Umbilical cord (tissue), 1 donor: ENCODE measurements around the gene DVL2. TPM values are rescaled to one million over a fixed set of nuclear protein-coding genes. Genes with fewer than 3 reads are reported as not detected.

Source experiments
- total RNA-seq: library from RNA; depleted of rRNA; stranded (reverse); fragments of >200 nt; gene quantifications from one replicate; pipeline ENCODE4 v1.2.3, GENCODE V29; 2014; ENCODE audit warnings: low replicate concordance; ENCODE audit not compliant: insufficient read depth

Gene DVL2
- total RNA-seq, 1 donor from 2014 or later, result 64.8 TPM

Other genes starting within 250 kb of the DVL2 start
- not detected for gene ALOX12, start 238.5 kb downstream of the DVL2 start, total RNA-seq
- 12.8 TPM for gene RNASEK, start 221.9 kb downstream of the DVL2 start, total RNA-seq
- gene BCL6B, start 211.5 kb downstream of the DVL2 start, total RNA-seq, result 35.2 TPM
- gene SLC16A13, start 198.5 kb downstream of the DVL2 start, total RNA-seq, result not detected
- gene SLC16A11, start 190.4 kb downstream of the DVL2 start, total RNA-seq, result 2.9 TPM
- not detected for gene CLEC10A, start 154.3 kb downstream of the DVL2 start, total RNA-seq
- gene ASGR2, start 119.7 kb downstream of the DVL2 start, total RNA-seq, result not detected
- gene ASGR1, start 55.1 kb downstream of the DVL2 start, total RNA-seq, result 1.2 TPM
- gene DLG4, start 14.7 kb downstream of the DVL2 start, total RNA-seq, result 18.3 TPM
- 147 TPM for gene ACADVL, start 14.6 kb downstream of the DVL2 start, total RNA-seq
- gene PHF23, start 4.9 kb upstream of the DVL2 start, total RNA-seq, result 29.1 TPM
- 240 TPM for gene GABARAP, start 7.9 kb upstream of the DVL2 start, total RNA-seq
- gene CTDNEP1, start 17.2 kb upstream of the DVL2 start, total RNA-seq, result 15.4 TPM
- gene ELP5, start 17.7 kb upstream of the DVL2 start, total RNA-seq, result 13.7 TPM
- 14.2 TPM for gene CLDN7, start 28.0 kb upstream of the DVL2 start, total RNA-seq
- 7.7 TPM for gene SLC2A4, start 47.2 kb upstream of the DVL2 start, total RNA-seq
- gene YBX2, start 60.1 kb upstream of the DVL2 start, total RNA-seq, result 0.96 TPM
- gene EIF5A, start 73.1 kb upstream of the DVL2 start, total RNA-seq, result 136 TPM
- gene GPS2, start 80.8 kb upstream of the DVL2 start, total RNA-seq, result 20.5 TPM
- gene NEURL4, start 94.8 kb upstream of the DVL2 start, total RNA-seq, result 35.6 TPM
- 5.3 TPM for gene ACAP1, start 102.0 kb upstream of the DVL2 start, total RNA-seq
- 18.3 TPM for gene KCTD11, start 117.6 kb upstream of the DVL2 start, total RNA-seq
- gene TMEM95, start 120.6 kb upstream of the DVL2 start, total RNA-seq, result not detected
- 12.8 TPM for gene TNK1, start 146.6 kb upstream of the DVL2 start, total RNA-seq
- 21.9 TPM for gene PLSCR3, start 160.0 kb upstream of the DVL2 start, total RNA-seq
- gene TMEM256, start 169.6 kb upstream of the DVL2 start, total RNA-seq, result 89.3 TPM
- 4.8 TPM for gene NLGN2, start 173.3 kb upstream of the DVL2 start, total RNA-seq
- gene SPEM1, start 185.8 kb upstream of the DVL2 start, total RNA-seq, result not detected
- gene SPEM2, start 191.1 kb upstream of the DVL2 start, total RNA-seq, result not detected
- gene SPEM3, start 194.3 kb upstream of the DVL2 start, total RNA-seq, result 0.96 TPM
- gene TMEM102, start 200.9 kb upstream of the DVL2 start, total RNA-seq, result 1.9 TPM
- gene FGF11, start 205.0 kb upstream of the DVL2 start, total RNA-seq, result 12.8 TPM
- 8.9 TPM for gene CHRNB1, start 210.5 kb upstream of the DVL2 start, total RNA-seq
- gene ZBTB4, start 245.1 kb upstream of the DVL2 start, total RNA-seq, result 18.1 TPM
- gene SLC35G6, start 246.9 kb upstream of the DVL2 start, total RNA-seq, result 0.24 TPM
- 40.7 TPM for gene POLR2A, start 249.8 kb upstream of the DVL2 start, total RNA-seq